CD8-positive, alpha-beta memory T cell (primary cell): ENCODE results near the gene GPR31. TPM values are rescaled to one million over a fixed set of nuclear protein-coding genes. Genes with fewer than 3 reads are reported as not detected.
A peak's percentile ranks its signal among the peaks of the same experiment; 100 is the strongest.

ENCODE experiments used
- CTCF ChIA-PET: fragments of 350-600 bp; sonication (Branson Sonifier 250); formaldehyde crosslinking; loops from one replicate; lab custom pipeline; 2021; ENCODE audit warnings: antibody characterized with exemption; lab: Charles Lee
- POLR2A ChIA-PET: fragments of 350-600 bp; sonication (Branson Sonifier 250); formaldehyde crosslinking; loops from one replicate; lab custom pipeline; 2021; ENCODE audit warnings: antibody characterized with exemption; lab: Charles Lee
- DNase-seq, 5 donors: peaks; one replicate each; pipeline versions ENCODE4 v3.0.0 to v3.0.0-alpha.2; 2020 to 2022; ENCODE audit warnings: mixed read lengths in 1 of 5
- H3K27ac ChIP-seq: one replicate; pipeline ENCODE4 v1.7.0; 2013; ENCODE audit warnings: low read depth, mild to moderate bottlenecking, low read length, moderate library complexity
- H3K27me3 ChIP-seq: 2 replicates; pipeline ENCODE4 v1.7.0; 2013; ENCODE audit warnings: low read length, mild to moderate bottlenecking; ENCODE audit not compliant: insufficient read depth, poor library complexity, severe bottlenecking
- H3K36me3 ChIP-seq: 2 replicates; pipeline ENCODE4 v1.7.0; 2013; ENCODE audit warnings: mild to moderate bottlenecking, low read length, moderate library complexity; ENCODE audit not compliant: insufficient read depth
- H3K4me1 ChIP-seq: 2 replicates; pipeline ENCODE4 v1.7.0; 2013; ENCODE audit warnings: mild to moderate bottlenecking, low read length, moderate library complexity; ENCODE audit not compliant: insufficient read depth
- H3K4me3 ChIP-seq: 2 replicates; pipeline ENCODE4 v1.7.0; 2013; ENCODE audit warnings: mild to moderate bottlenecking, low read length
- H3K9me3 ChIP-seq: 2 replicates; pipeline ENCODE4 v1.7.0; 2013; ENCODE audit warnings: mild to moderate bottlenecking, low read length
- H3K27ac Mint-ChIP-seq, 8 donors: one replicate each; pipeline ENCODE4 v1.8.0; 2020 to 2021; ENCODE audit warnings: mixed read lengths in 8 of 8, mild to moderate bottlenecking in 6 of 8, inconsistent platforms in 3 of 8, moderate library complexity in 3 of 8
- H3K27me3 Mint-ChIP-seq, 2 donors: one replicate each; pipeline ENCODE4 v1.8.0; 2020 to 2021; ENCODE audit warnings: mixed read lengths in 2 of 2, mild to moderate bottlenecking in 1 of 2, moderate library complexity in 1 of 2
- H3K36me3 Mint-ChIP-seq, 3 donors: one replicate each; pipeline ENCODE4 v1.8.0; 2020 to 2021; ENCODE audit warnings: mixed read lengths in 3 of 3, inconsistent platforms in 1 of 3, mild to moderate bottlenecking in 1 of 3
- H3K4me1 Mint-ChIP-seq, 3 donors: one replicate each; pipeline ENCODE4 v1.8.0; 2020 to 2021; ENCODE audit warnings: mixed read lengths in 3 of 3, inconsistent platforms in 1 of 3, mild to moderate bottlenecking in 1 of 3
- H3K4me3 Mint-ChIP-seq, 7 donors: one replicate each; pipeline ENCODE4 v1.8.0; 2020 to 2021; ENCODE audit warnings: mixed read lengths in 7 of 7, mild to moderate bottlenecking in 6 of 7, moderate library complexity in 4 of 7, inconsistent platforms in 2 of 7
- H3K9me3 Mint-ChIP-seq, 5 donors: one replicate each; pipeline ENCODE4 v1.8.0; 2020 to 2022; ENCODE audit warnings: mixed read lengths in 5 of 5, mild to moderate bottlenecking in 3 of 5, moderate library complexity in 2 of 5, inconsistent platforms in 1 of 5
- polyA plus RNA-seq: library from polyadenylated mRNA; unstranded; fragments of 300-500 nt; fragmentation: Illumina TruSeq; gene quantifications from one replicate; pipeline ENCODE4 v1.2.3, GENCODE V29; 2021
- total RNA-seq, 2 experiments: library from RNA; stranded (reverse); gene quantifications; one replicate each; pipeline ENCODE4 v1.2.3, GENCODE V29; 2021

GPR31 gene
- total and polyA plus RNA-seq, 3 experiments from 2014 or later, result not detected

GRCh38 chr6:167151648-167152047 lies 6.1 kb downstream of the GPR31 start:
- H3K27me3 Mint-ChIP-seq, result peaks cover 0 to 3% of the 10 kb centered on the region in 2 donors
- Histone ChIP-seq H3K9me3 (no peaks in the 10 kb centered on the region), H3K36me3 (no peaks in the 10 kb centered on the region), H3K4me3 (no peak overlapping the region), H3K27ac (no peak overlapping the region), H3K27me3 (no peaks in the 10 kb centered on the region), H3K4me1 (no peaks in the 10 kb centered on the region)
- H3K4me1 Mint-ChIP-seq, result peaks cover 29 to 37% (median 35%) of the 10 kb centered on the region in 3 donors
- H3K27ac Mint-ChIP-seq, result peak overlapping the region in 6 of 8 donors; percentile 9 to 88 (median 34)
- no peak for DNase-seq
- no peaks in the 10 kb centered on the region for H3K9me3 Mint-ChIP-seq
- CTCF ChIA-PET, result interaction anchor here (0.9 to 1.3 kb wide), 2 partner anchors 10 to 376 kb away, joined by 3 read pairs; no protein-coding TSS in a partner anchor
- POLR2A ChIA-PET, result no interaction called here
- peaks cover 0 to 1% (median 0%) of the 10 kb centered on the region in 3 donors for H3K36me3 Mint-ChIP-seq
- H3K4me3 Mint-ChIP-seq, result peak overlapping the region in 5 of 7 donors; percentile 1 to 93 (median 57)

- peaks cover 29 to 37% (median 35%) of the 10 kb centered on the region in 3 donors for H3K4me1 Mint-ChIP-seq
- ChIA-PET POLR2A (no interaction called here), CTCF (interaction anchor here (0.9 kb wide), 2 partner anchors 151 to 376 kb away, joined by 3 read pairs; no protein-coding TSS in a partner anchor)
- no peaks in the 10 kb centered on the region for H3K27me3 ChIP-seq
- no peak overlapping the region for H3K27ac ChIP-seq
- no peaks in the 10 kb centered on the region for H3K9me3 ChIP-seq
- peaks cover 0 to 1% (median 0%) of the 10 kb centered on the region in 3 donors for H3K36me3 Mint-ChIP-seq
- peak overlapping the region; percentile 9 to 92 (median 60) for H3K27ac Mint-ChIP-seq
- no peaks in the 10 kb centered on the region for H3K4me1 ChIP-seq
- H3K9me3 Mint-ChIP-seq, result no peaks in the 10 kb centered on the region
- H3K36me3 ChIP-seq, result no peaks in the 10 kb centered on the region
- no peak for DNase-seq
- H3K4me3 ChIP-seq, result no peak overlapping the region
- H3K27me3 Mint-ChIP-seq, result peaks cover 0 to 3% of the 10 kb centered on the region in 2 donors
- H3K4me3 Mint-ChIP-seq, result peak overlapping the region; percentile 1 to 93 (median 23)
These were observed 6.7 kb downstream of the GPR31 start for GRCh38 chr6:167150941-167151549.

- H3K36me3 ChIP-seq, result no peaks in the 10 kb centered on the region
- peaks cover 27 to 34% (median 33%) of the 10 kb centered on the region in 3 donors for H3K4me1 Mint-ChIP-seq
- H3K27ac ChIP-seq, result no peak overlapping the region
- H3K27me3 Mint-ChIP-seq, result peaks cover 0 to 11% of the 10 kb centered on the region in 2 donors
- H3K4me3 ChIP-seq, result no peak overlapping the region
- no peaks in the 10 kb centered on the region for H3K9me3 ChIP-seq
- H3K27me3 ChIP-seq, result no peaks in the 10 kb centered on the region
- DNase-seq, result no peak
- peaks cover 0 to 1% (median 0%) of the 10 kb centered on the region in 3 donors for H3K36me3 Mint-ChIP-seq
- ChIA-PET CTCF (no interaction called here), POLR2A (no interaction called here)
- no peak overlapping the region for H3K27ac Mint-ChIP-seq
- H3K4me3 Mint-ChIP-seq, result no peak overlapping the region
- H3K4me1 ChIP-seq, result no peaks in the 10 kb centered on the region
- H3K9me3 Mint-ChIP-seq, result no peaks in the 10 kb centered on the region
These were observed 8.8 kb downstream of the GPR31 start for GRCh38 chr6:167148997-167149396.

- H3K9me3 ChIP-seq, result no peaks in the 10 kb centered on the region
- Mint-ChIP-seq H3K9me3 (no peaks in the 10 kb centered on the region), H3K4me1 (peaks cover 19 to 24% (median 23%) of the 10 kb centered on the region in 3 donors), H3K4me3 (no peak overlapping the region), H3K27me3 (peaks cover 0 to 12% of the 10 kb centered on the region in 2 donors), H3K27ac (no peak overlapping the region), H3K36me3 (no peaks in the 10 kb centered on the region)
- no peaks in the 10 kb centered on the region for H3K27me3 ChIP-seq
- H3K27ac ChIP-seq, result no peak overlapping the region
- ChIA-PET POLR2A (no interaction called here), CTCF (no interaction called here)
- H3K4me3 ChIP-seq, result no peak overlapping the region
- no peak for DNase-seq
- no peaks in the 10 kb centered on the region for H3K36me3 ChIP-seq
- H3K4me1 ChIP-seq, result no peaks in the 10 kb centered on the region
These were observed 9.8 kb downstream of the GPR31 start for GRCh38 chr6:167148021-167148420.

- ChIA-PET CTCF (no interaction called here), POLR2A (no interaction called here)
- Histone ChIP-seq H3K9me3 (no peaks in the 10 kb centered on the region), H3K27me3 (no peaks in the 10 kb centered on the region), H3K27ac (no peak overlapping the region), H3K4me3 (no peak overlapping the region), H3K4me1 (no peaks in the 10 kb centered on the region), H3K36me3 (no peaks in the 10 kb centered on the region)
- peaks cover 0 to 12% of the 10 kb centered on the region in 2 donors for H3K27me3 Mint-ChIP-seq
- H3K9me3 Mint-ChIP-seq, result no peaks in the 10 kb centered on the region
- H3K36me3 Mint-ChIP-seq, result no peaks in the 10 kb centered on the region
- DNase-seq, result no peak
- H3K4me1 Mint-ChIP-seq, result peaks cover 15 to 18% (median 18%) of the 10 kb centered on the region in 3 donors
- H3K27ac Mint-ChIP-seq, result no peak overlapping the region
- peak overlapping the region in 1 of 7 donors; percentile 17 for H3K4me3 Mint-ChIP-seq
These were observed 10.8 kb downstream of the GPR31 start for GRCh38 chr6:167146977-167147376.

GRCh38 chr6:167146135-167146534 lies 11.6 kb downstream of the GPR31 start:
- H3K27me3 ChIP-seq, result no peaks in the 10 kb centered on the region
- no peak overlapping the region for H3K27ac Mint-ChIP-seq
- H3K9me3 ChIP-seq, result no peaks in the 10 kb centered on the region
- no peaks in the 10 kb centered on the region for H3K4me1 ChIP-seq
- no peak for DNase-seq
- H3K36me3 ChIP-seq, result no peaks in the 10 kb centered on the region
- CTCF ChIA-PET, result interaction anchor here (0.6 to 1.0 kb wide), 2 partner anchors 15 to 697 kb away, joined by 3 read pairs; no protein-coding TSS in a partner anchor
- H3K4me1 Mint-ChIP-seq, result peaks cover 15 to 16% (median 16%) of the 10 kb centered on the region in 3 donors
- POLR2A ChIA-PET, result no interaction called here
- H3K36me3 Mint-ChIP-seq, result no peaks in the 10 kb centered on the region
- peak overlapping the region in 1 of 7 donors; percentile 65 for H3K4me3 Mint-ChIP-seq
- peaks cover 0 to 12% of the 10 kb centered on the region in 2 donors for H3K27me3 Mint-ChIP-seq
- H3K27ac ChIP-seq, result no peak overlapping the region
- H3K4me3 ChIP-seq, result no peak overlapping the region
- H3K9me3 Mint-ChIP-seq, result no peaks in the 10 kb centered on the region

- no peaks in the 10 kb centered on the region for H3K4me1 ChIP-seq
- H3K36me3 ChIP-seq, result no peaks in the 10 kb centered on the region
- Mint-ChIP-seq H3K27ac (no peak overlapping the region), H3K4me3 (no peak overlapping the region), H3K9me3 (no peaks in the 10 kb centered on the region), H3K4me1 (peaks cover 17% of the 10 kb centered on the region in 3 donors), H3K27me3 (peaks cover 0 to 12% of the 10 kb centered on the region in 2 donors), H3K36me3 (no peaks in the 10 kb centered on the region)
- CTCF ChIA-PET, result interaction anchor here (0.6 to 1.0 kb wide), 2 partner anchors 16 to 698 kb away, joined by 3 read pairs; no protein-coding TSS in a partner anchor
- POLR2A ChIA-PET, result no interaction called here
- no peak overlapping the region for H3K4me3 ChIP-seq
- H3K27me3 ChIP-seq, result no peaks in the 10 kb centered on the region
- H3K27ac ChIP-seq, result no peak overlapping the region
- DNase-seq, result no peak
- no peaks in the 10 kb centered on the region for H3K9me3 ChIP-seq
These were observed 12.3 kb downstream of the GPR31 start for GRCh38 chr6:167145461-167145860.

- Mint-ChIP-seq H3K4me1 (peaks cover 21 to 27% (median 23%) of the 10 kb centered on the region in 3 donors), H3K27me3 (peaks cover 0 to 12% of the 10 kb centered on the region in 2 donors), H3K4me3 (no peak overlapping the region), H3K27ac (peak overlapping the region in 1 of 8 donors; percentile 46), H3K9me3 (no peaks in the 10 kb centered on the region), H3K36me3 (no peaks in the 10 kb centered on the region)
- Histone ChIP-seq H3K27ac (no peak overlapping the region), H3K36me3 (no peaks in the 10 kb centered on the region), H3K9me3 (no peaks in the 10 kb centered on the region), H3K4me3 (no peak overlapping the region), H3K4me1 (no peaks in the 10 kb centered on the region), H3K27me3 (no peaks in the 10 kb centered on the region)
- DNase-seq, result no peak
- ChIA-PET POLR2A (no interaction called here), CTCF (interaction anchor here (1.3 to 1.7 kb wide), 5 partner anchors 18 to 368 kb away, joined by 3 to 9 read pairs (median 6); partner anchors contain the start of gene CEP43)
These were observed 14.7 kb downstream of the GPR31 start for GRCh38 chr6:167143041-167143440.
